Measurements from ENCODE around the gene ZNF722.
"Not testable (repeated sequence)": the region's sequence is repeated elsewhere in the genome, so short reads cannot be mapped to it uniquely, and the experiment has no call there.

The ZNF722 gene

DNA sequence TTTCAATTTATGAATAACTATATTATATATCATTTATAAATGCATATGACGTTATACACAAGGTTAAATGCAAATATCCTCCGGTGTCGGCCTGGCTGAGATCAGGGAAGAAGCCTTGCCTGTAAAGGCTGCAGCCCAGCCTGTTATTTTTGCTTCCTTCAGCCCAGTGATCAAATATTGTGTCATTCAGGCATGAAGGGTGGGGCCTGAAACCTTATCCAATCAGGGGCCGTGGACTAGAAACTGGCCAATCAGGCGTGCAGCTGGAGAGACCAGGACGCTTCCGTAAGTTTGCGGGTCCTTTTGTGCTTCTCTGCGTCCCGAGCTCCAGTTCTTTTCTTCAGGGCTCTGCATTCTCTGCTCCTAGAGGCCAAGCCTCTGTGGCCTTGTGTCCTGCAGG is at the start of gene ZNF722:
ZNF722 (plus strand) TSS at position 301 of the 400 bp plus-strand sequence. CDS start 113 bp downstream, outside the sequence.
- no peak within 1 kb of the TSS for H3K4me3 ChIP-seq (ENCODE audit: low read depth, low read length)

DNA sequence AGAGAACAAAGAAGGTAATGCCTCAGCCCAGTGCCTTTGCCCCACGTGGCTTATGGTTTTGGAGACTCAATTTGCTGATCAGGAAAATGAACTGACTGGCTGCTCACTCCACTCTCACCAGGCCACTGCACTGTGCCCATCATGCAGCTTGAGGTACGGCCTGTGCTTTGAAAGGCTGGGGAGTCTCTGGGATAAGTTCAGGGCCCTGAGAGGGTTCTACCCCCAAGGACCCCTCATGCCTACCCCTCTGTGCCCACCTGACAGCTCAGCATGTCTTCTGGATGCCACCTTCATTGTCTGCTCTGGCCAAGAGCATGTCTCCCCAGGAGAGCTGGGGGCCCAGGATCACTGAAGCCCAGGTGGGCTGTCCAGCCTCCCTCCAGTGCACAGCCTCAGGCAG is 45.5 kb upstream of the ZNF722 start:
- H3K4me3 ChIP-seq (ENCODE audit: low read depth, low read length) = no peak overlapping the region

DNA sequence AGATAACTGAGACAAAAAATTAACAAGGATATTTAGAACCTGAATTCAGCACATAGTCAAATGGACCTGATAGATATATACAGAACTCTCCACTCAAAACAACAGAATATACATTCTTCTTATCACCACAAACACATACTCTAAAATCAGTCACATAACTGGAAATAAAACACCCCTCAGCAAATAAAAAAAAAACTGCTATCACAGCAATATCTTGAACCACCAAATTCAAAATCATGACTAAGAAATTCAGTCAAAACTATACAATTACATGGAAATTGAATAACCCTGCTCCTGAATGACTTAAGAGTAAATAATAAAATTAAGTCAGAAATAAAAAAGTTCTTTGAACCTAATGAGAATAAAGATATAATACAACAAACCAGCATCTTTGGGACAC is 30.0 kb upstream of the ZNF722 start:
- H3K4me3 ChIP-seq (ENCODE audit: low read depth, low read length) = no peak overlapping the region

DNA sequence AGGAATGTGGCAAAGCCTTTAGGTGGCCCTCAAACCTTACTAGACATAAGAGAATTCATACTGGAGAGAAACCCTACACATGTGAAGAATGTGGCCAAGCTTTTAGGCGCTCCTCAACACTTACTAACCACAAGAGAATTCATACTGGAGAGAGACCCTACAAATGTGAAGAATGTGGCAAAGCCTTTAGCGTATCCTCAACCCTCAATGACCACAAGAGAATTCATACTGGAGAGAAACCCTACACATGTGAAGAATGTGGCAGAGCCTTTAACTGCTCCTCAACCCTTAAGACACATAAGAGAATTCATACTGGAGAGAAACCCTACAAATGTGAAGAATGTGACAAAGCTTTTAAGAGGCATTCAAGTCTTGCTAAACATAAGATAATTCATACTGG is 16.8 kb downstream of the ZNF722 start:
- not testable (repeated sequence) for H3K4me3 ChIP-seq (ENCODE audit: low read depth, low read length)

DNA sequence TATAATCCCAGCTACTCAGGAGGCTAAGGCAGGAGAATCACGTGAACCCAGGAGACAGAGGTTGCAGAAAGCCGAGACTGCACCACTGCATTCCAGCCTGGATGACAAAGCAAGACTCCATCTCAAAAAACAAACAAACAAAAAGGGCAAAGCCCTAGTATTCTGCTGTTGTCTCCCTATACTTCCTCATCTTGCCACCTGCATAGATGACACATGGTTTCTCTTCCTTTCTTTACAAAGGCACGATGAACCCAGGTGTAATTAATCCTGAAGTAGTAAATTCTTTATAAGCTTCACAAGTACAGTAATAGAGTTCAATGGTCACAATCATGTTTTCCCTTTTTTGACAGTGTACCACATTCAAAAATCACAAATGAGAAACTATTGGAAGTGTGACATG is 36.7 kb downstream of the ZNF722 start:
- no peak overlapping the region for H3K4me3 ChIP-seq (ENCODE audit: low read depth, low read length)

DNA sequence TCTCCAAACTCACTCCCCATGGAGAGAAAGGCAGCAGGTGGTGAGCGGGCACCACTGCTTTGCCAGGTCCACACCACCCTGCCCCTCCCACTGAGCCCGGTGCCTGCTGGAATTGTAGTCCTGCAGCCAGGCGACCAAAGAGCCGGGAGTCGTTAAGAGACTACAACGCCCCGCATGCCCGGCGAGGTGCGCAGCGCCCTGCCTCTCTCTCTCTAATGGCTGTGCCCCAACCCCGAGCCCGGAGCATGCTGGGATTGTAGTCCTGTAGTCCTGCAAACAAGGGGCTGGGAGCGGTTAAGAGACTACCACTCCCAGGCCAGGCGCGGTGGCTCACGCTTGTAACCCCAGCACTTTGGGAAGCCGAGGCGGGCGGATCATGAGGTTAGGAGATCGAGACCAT is 38.4 kb downstream of the ZNF722 start:
- H3K4me3 ChIP-seq (ENCODE audit: low read depth, low read length) = no peak overlapping the region

DNA sequence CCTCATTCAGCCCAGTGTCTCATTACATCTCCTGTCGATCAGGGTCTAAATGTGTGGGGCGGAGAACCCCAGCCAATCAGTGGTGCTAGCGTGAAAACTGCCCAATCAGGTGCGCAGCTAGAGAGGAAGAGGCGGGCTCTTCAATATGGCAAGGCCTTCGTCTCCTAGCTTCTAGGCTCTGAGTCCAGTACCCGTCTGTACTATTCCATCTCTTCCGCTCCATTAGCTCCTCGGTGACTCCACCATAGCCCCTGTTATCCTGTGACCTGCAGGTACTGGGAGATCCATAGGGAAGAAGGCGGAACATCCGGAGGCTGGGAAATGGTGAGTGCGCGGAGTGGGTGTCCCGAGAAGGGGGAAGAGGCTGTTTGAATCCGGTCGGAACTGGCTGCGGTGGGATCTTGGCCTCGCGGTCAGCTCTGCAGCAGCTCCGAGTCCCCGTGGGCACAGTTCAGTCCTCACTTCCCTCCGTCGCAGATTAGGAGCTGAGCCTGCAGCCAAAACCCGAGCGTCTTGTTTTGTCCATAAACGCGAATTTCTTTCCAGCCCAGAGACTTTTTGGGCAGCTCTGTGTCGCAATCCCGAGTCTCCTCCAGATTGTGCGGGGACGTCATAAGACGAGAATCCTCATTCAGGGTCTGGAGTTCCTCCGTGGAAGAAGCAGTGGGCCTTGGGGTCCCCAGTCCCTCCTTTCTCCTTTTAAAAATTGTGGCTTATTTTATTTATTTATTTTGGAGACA is 46.8 kb downstream of the ZNF722 start, which contains the start of gene ZNF727:
ZNF727 (plus strand) TSS at position 134 of the 740 bp plus-strand sequence; CDS start at position 322, 188 bp downstream.
- H3K4me3 ChIP-seq (ENCODE audit: low read depth, low read length) = no peak within 1 kb of the TSS

DNA sequence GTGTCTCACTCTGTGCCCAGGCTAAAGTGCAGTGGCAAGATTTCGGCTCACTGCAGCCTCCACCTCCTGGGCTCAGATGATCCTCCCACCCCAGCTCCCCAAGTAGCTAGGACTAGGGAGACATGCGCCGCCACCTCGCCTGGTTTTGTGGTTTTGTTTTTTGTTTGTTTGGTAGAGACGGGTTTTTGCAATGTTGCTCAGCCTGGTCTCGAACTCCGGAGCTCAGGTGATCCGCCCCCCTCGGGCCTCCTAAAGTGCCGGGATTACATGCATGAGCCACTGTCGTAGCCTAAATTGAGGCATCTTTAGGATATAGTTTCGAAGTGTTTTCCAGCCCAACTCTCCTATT is 47.4 kb downstream of the ZNF722 start:
- no peak overlapping the region for H3K4me3 ChIP-seq (ENCODE audit: low read depth, low read length)
